ENCODE data around the gene GLYR1. TPM values are rescaled to one million over a fixed set of nuclear protein-coding genes. Genes with fewer than 3 reads are reported as not detected.
"Not testable (repeated sequence)": the region's sequence is repeated elsewhere in the genome, so short reads cannot be mapped to it uniquely, and the experiment has no call there.

GLYR1 gene
- total and polyA plus RNA-seq, 2 of the 4 experiments (the other 2 are of a cell fraction): 26.0 to 54.2 TPM

GRCh38 chr16:4784444-4784987 lies 62.6 kb downstream of the GLYR1 start:
- H3K23ac ChIP-seq (ENCODE audit: low read depth, low read length); H4K8ac ChIP-seq (ENCODE audit: low read depth in 2 of 2, low read length in 2 of 2); CTCF ChIA-PET; H3K4me2 ChIP-seq (ENCODE audit: low read depth, low read length); H2BK5ac ChIP-seq (ENCODE audit: low read depth, low read length, poor library complexity, severe bottlenecking); H3K9ac ChIP-seq (ENCODE audit: low read depth, low read length); dilution Hi-C loops (cut with HindIII; ENCODE audit: low sequenced_read_pairs, unreplicated experiment); in situ Hi-C loops (cut with MboI; ENCODE audit: low sequenced_read_pairs); H4K5ac ChIP-seq (ENCODE audit: low read depth, low read length); H2BK20ac ChIP-seq (ENCODE audit: low read depth, low read length); H4K20me1 ChIP-seq (ENCODE audit: insufficient read depth, low read length); H3K4me1 ChIP-seq (ENCODE audit: control insufficient read depth, insufficient read depth, low read length); DNase-seq; H3K18ac ChIP-seq (ENCODE audit: low read depth, low read length); H3K27me3 ChIP-seq (ENCODE audit: control insufficient read depth, insufficient read depth, low read length); H2AK5ac ChIP-seq (ENCODE audit: low read depth, low read length); H3K9me1 ChIP-seq (ENCODE audit: insufficient read depth, low read length); BruUV-seq (replicated peaks); H3K36me3 ChIP-seq (ENCODE audit: control insufficient read depth, insufficient read depth, low read length); H3K4ac ChIP-seq (ENCODE audit: low read depth, low read length); H2BK15ac ChIP-seq (ENCODE audit: low read depth, low read length); H4K91ac ChIP-seq (ENCODE audit: insufficient read depth, low read depth, low read length); H3K79me1 ChIP-seq (ENCODE audit: low read depth in 1 of 2, low read length in 2 of 2); H2BK120ac ChIP-seq (ENCODE audit: low read depth, low read length); H3K9me3 ChIP-seq (ENCODE audit: control insufficient read depth, insufficient read depth, low read length); H3K14ac ChIP-seq (replicated peaks; ENCODE audit: low read depth, low read length); H3K27ac ChIP-seq (ENCODE audit: insufficient read depth, low read length); ATAC-seq (ENCODE audit: low read depth); H3K4me3 ChIP-seq (ENCODE audit: insufficient read depth, low read depth, low read length); POLR2A ChIA-PET (ENCODE audit: unreplicated experiment); H3K56ac ChIP-seq (ENCODE audit: extremely low read depth, insufficient read depth, low read length); H2AK9ac ChIP-seq (replicated peaks; ENCODE audit: low read depth, low read length, poor library complexity); intact Hi-C loops (cut with micrococcal nuclease): not testable (repeated sequence)
- H2AFZ ChIP-seq (replicated peaks; ENCODE audit: low read length, poor library complexity): peak overlapping the region; percentile 14
- 82% methylated on average over 6 of the region's 14 CpGs; no CpG with 5 or more reads in 1 of the 2 experiments for WGBS, 2 experiments (ENCODE audit: extremely low coverage in 2 of 2, insufficient read length in 1 of 2)
